ENCODE measurements around the gene FBXW8.

The FBXW8 gene

GRCh38 chr12:116959198-116959460 is 48.4 kb downstream of the FBXW8 start:
- DNase-seq: no peak

GRCh38 chr12:116959845-116960514 is 49.2 kb downstream of the FBXW8 start:
- peak; percentile 8 for DNase-seq

DNA sequence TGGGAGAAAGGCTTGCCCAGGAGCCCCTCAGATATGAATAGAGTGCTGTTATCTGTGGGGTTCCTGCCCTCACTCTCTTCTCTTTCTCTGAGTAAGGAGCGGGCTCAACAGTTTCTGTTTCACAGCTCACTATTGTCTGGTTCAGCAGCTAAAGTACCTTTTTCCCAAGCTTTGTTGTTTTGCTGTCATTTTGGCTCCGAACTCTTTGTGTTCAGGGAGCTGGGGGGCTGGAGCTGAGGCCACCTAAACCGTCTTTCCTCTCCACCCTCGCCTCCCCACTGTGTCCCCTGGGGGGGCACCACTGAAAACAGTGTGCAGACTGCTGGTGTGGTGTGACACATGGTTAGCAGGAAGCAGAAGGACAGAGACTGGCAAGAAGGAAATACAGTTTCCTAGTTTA is 51.4 kb downstream of the FBXW8 start:
- DNase-seq: no peak

GRCh38 chr12:116962783-116963356 is 52.1 kb downstream of the FBXW8 start:
- DNase-seq: no peak

- no peak for DNase-seq
Observed at GRCh38 chr12:116964054-116965050, 53.6 kb downstream of the FBXW8 start.

GRCh38 chr12:116968986-116969385 is 58.2 kb downstream of the FBXW8 start:
- DNase-seq: no peak

DNA sequence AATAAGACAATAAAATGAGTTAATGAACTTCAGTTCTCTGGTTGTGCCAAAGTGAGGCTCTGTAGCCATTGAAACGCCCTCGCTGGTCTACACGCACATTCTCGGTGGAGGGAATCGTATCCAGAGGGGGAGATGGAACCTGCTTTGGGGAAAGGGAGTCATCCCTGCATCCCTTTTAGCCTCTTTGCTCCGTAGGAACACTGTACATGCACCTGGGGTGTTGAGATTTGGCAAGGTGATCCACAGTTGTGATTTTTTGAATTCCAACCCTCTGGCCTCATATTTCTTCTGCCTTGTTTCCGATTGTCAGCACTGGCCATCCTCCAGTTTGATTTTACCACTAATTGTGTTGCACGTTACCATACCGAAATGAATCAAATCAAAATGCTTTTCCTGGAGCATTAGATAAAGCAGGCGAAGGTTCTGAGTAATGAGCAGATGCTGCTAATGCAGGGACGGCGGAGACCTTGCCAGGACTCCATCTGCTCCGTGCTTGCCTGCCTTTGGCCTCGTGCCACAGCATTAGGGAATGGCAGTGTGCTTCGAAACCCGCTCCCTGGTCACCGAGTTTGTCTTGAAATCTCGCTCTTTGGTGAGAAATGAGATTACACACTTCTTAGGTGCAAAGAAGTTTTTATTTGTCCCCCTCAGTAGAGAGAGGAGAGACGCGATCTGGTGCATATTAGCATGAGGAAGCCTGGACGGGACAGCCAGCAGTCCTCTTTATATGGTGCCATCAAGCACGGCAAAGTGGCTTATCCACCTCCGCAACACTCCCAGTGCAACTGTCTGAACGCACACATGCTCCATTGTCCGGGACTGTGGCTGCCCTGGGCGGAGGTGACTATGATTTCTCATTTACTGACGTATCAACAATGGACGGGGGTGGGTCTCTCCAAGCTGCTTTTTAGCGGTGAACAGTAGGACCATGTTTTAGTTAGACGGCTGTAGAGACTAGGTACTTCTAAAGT is 59.1 kb downstream of the FBXW8 start:
- no peak for DNase-seq

GRCh38 chr12:116971222-116971621 is 60.5 kb downstream of the FBXW8 start:
- DNase-seq: no peak

- DNase-seq: no peak
Observed at GRCh38 chr12:116975779-116976393, 65.1 kb downstream of the FBXW8 start.

- no peak for DNase-seq
Observed at GRCh38 chr12:116977465-116978380, 67.0 kb downstream of the FBXW8 start.

DNA sequence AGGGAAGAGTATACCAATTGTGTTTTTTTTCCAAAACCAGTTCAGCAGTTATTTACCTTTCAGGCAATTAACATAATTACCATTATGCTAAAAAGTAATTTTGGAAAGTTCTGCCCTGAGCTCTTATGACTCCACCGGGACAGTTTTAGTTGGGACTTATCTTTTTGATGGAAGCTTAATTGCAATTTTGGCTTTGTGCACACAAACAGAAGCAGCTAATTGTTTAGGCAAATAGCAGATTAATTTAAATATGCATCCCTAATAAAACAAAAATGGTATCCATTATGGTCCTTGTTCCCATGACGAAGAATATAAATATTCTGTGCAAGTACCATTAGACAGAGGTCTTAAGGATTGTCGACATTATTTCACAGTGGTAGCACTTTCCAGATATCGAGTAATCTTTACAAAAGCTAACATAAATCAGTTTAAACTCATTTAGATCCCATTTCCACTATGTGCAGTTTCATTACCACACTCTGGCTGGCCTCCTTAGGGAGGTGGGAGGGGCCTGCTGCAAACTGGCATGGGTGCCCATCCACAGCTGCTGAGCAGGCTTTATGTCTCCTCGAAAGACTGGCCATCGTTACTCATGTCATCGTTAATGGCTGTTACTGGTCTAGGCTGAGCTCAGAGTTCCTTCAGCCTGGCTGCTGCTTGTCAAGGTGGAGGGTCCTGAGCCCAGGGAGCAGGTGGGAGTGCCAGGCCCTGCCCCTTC is 68.2 kb downstream of the FBXW8 start:
- DNase-seq: no peak

DNA sequence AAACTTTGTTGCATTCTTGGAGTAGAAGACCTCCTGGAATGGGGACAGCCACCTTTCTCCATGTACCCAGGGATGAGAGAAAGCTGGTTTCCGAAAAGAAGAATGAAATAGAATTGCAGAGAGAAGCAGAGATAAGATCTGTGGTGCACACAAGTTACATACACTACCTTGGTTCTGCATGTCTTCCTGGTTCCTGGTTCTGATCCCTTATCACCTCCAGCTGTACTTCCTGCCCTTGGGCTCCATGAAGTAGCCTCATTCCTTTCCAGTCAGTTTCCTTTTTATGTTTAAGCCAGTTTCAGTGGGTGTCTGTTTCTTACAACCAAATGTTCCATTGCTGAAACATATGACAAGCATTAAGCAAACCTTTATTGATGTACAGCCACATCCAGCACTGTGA is 69.3 kb downstream of the FBXW8 start:
- no peak for DNase-seq

DNA sequence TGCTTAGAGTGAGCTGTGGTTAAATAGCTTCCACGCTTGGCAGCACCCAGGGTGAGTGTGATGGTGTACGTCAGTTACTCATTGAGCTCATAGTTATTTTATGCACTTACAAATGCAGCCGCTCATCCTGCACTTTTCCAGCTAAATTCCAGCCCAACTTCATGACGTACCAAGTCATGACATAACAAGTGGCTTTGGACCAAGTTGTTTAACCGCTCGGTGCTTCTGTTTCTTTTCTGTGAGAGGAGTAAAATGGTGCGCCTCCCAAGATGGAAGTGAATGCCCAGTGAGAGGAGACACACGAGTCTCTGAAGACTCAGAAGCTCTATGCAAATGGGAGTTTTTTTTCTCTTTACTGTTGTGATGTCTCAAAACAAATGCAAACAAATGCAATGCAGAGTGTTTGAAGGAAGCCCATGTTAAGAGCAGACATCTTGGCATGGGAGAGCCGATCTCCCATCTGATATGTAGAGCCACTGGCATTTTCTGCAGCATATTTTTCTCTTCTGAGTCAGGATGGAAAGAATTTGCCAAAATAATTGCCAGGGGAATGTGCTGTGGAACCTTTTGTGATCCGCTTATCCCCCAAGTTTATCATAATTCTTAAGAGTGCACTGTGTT is 72.2 kb downstream of the FBXW8 start:
- DNase-seq: no peak

DNA sequence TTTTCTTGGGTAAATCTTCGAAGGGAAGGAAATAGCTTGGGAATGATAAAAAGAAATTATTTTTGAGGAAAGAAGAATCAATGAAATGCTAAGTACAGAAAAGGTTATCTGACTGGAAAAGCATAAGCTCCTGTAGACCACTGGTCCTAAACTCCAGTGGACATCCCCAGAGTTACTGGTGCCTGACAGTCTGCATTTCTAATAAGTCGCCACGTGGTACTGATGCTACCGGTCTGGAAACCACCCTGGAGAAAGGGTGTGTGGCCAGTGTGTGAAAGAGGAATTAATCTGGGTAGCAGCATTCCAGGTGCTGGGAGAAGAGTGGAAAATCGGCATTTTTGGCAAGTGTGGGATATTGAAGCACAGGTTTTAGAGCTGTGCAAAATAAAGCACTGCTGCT is 73.3 kb downstream of the FBXW8 start:
- DNase-seq: no peak

GRCh38 chr12:116990329-116990728 is 79.6 kb downstream of the FBXW8 start:
- no peak for DNase-seq

DNA sequence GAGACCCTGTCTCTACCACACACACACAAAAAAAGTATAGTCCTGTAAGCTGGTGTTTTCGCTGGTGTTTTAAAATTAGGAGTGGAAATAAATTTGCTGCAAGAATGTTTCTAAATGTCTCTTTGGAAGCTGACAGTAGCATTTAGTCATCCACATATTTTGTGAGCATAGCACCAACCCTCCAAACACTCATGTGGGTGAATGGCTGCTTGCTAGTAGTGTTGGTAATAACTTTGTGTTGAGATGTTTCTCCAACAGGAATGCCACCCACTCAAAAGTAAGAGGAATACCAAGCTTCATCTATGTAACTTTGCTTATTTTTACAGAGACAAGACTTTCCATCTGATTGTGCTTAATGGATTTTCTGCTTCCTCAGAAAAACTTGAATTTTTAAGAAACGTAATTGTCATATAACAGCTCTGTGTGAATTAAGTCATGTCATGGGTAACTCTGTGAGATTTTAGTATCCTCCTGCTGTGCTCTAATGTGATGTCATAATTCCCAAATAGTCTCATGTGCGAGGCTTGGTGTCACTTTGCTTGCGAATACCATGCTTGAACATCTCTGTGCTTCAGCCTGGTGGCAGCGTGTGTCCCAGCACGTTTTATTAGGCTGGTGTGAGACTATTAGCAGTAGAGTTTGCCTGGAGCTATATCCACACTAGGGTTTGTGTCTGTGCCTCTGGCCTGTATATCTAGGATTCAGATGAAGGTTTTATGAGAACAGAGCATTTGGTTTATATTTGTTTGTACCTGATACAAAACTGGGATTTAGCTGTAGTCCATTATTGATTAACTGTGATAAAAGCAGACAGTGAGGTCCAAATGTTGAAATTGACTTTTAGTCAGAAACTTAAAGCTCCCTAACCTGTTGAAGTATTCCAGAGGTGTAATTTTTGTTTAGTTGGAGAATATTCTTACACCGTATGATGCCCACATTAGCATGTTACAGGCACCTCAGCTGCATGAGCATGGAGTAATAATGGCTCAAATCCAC is 80.5 kb downstream of the FBXW8 start:
- no peak for DNase-seq

DNA sequence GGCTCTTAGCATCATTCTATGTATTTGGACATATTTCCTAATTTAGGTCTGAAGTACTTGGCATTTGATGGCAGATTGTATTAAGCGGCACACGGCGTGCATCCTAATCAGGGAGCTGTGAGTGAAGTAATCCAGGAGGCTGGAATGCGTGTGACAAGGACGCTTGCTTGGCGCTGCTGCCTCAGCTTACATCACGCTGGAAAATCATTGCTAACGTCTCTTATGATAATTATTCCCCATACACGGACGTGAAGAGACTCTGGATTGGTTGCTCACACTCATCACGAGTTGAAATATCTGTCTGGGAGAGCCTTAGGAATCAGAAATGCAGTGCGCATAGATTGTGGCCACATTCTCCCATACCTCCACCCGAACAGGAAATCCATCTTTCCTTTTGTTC is 85.3 kb downstream of the FBXW8 start:
- no peak for DNase-seq

GRCh38 chr12:116996621-116997020 is 85.9 kb downstream of the FBXW8 start:
- no peak for DNase-seq

- no peak for DNase-seq
Observed at GRCh38 chr12:116999066-116999465, 88.3 kb downstream of the FBXW8 start.
